OCI-LY1 (cell line): Measurements from ENCODE around the gene DCLRE1C.

ENCODE experiments used
- EZH2 ChIP-seq: fragments of 200-600 bp; sonication (generic), shearing (Covaris generic); IDR thresholded peaks from 2 replicates; pipeline ENCODE4 v1.8.0; 2017; ENCODE audit warnings: borderline replicate concordance, mixed run types, mild to moderate bottlenecking, antibody characterized with exemption, low read length, moderate library complexity, mixed read lengths
- TF ChIP-seq, protein P1 (sequence below): fragments of 200-600 bp; sonication (generic), shearing (Covaris generic); IDR thresholded peaks from 2 replicates; pipeline ENCODE4 v1.5.1; 2017; ENCODE audit warnings: mild to moderate bottlenecking, antibody characterized with exemption, low read length, moderate library complexity, mixed read lengths

DNA sequence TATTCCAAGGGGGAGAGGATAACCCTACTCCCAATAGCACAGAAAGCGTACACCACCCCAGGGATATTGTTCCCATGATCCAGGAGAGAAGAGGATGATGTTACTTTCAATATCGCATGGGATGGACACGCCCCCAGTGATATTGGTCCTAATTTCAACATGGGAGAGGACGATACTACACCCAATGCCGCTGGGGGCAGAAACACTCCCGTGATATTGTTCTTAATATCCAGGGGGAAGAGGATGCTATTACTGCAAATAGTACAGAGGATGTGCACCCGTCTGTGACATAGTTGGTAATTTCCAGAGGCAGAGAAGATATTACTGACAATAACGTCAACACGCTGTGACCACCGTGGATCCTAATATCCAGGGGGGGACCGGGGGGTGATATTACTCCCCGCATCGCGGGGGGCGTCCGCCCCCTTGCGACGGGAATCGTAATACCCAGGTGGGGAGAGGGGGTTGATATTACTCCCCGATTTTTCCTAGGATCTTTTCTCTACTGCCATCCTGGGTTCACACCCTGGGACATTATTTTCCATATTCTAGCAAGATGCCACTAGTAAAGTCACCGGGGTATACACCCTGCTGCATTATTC lies 21.9 kb upstream of the DCLRE1C start:
- TF ChIP-seq, protein P1, sequence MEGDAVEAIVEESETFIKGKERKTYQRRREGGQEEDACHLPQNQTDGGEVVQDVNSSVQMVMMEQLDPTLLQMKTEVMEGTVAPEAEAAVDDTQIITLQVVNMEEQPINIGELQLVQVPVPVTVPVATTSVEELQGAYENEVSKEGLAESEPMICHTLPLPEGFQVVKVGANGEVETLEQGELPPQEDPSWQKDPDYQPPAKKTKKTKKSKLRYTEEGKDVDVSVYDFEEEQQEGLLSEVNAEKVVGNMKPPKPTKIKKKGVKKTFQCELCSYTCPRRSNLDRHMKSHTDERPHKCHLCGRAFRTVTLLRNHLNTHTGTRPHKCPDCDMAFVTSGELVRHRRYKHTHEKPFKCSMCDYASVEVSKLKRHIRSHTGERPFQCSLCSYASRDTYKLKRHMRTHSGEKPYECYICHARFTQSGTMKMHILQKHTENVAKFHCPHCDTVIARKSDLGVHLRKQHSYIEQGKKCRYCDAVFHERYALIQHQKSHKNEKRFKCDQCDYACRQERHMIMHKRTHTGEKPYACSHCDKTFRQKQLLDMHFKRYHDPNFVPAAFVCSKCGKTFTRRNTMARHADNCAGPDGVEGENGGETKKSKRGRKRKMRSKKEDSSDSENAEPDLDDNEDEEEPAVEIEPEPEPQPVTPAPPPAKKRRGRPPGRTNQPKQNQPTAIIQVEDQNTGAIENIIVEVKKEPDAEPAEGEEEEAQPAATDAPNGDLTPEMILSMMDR: no peak; the same call in 1 of the 2 replicates
- TF ChIP-seq EZH2: no peak
